Right cardiac atrium (tissue), 5 donors: ENCODE measurements around the gene IPO11. TPM values are rescaled to one million over a fixed set of nuclear protein-coding genes. Genes with fewer than 3 reads are reported as not detected.
"Not testable (repeated sequence)": the region's sequence is repeated elsewhere in the genome, so short reads cannot be mapped to it uniquely, and the experiment has no call there.

Source experiments
- ATAC-seq, 2 donors: fragments of 200-7000 bp; cut with Tn5 transposase; one replicate each; pipeline versions ENCODE4 v1.8.0 to v1.9.1; 2020; ENCODE audit warnings: moderate library complexity in 2 of 2, mild to moderate bottlenecking in 1 of 2
- DNase-seq, 3 donors: peaks; one replicate each; pipeline ENCODE4 v3.0.0-alpha.2; 2020
- H3K27ac ChIP-seq: one replicate; pipeline ENCODE4 v1.5.1; 2013; ENCODE audit warnings: mild to moderate bottlenecking, low read length, control low read depth, moderate library complexity
- H3K27me3 ChIP-seq: one replicate; pipeline ENCODE4 v1.6.1; 2013; ENCODE audit not compliant: control insufficient read depth, insufficient read depth
- H3K4me1 ChIP-seq: one replicate; pipeline ENCODE4 v1.6.1; 2013; ENCODE audit warnings: low read length; ENCODE audit not compliant: control insufficient read depth, insufficient read depth
- H3K4me3 ChIP-seq: one replicate; pipeline ENCODE4 v1.5.1; 2013; ENCODE audit warnings: low read length, control low read depth
- H3K9me3 ChIP-seq: one replicate; pipeline ENCODE4 v1.6.1; 2013; ENCODE audit warnings: low read length; ENCODE audit not compliant: control insufficient read depth
- WGBS: extraction: QIAGEN DNeasy Blood & Tissue Kit; methylation state at CpG from one replicate; pipeline ENCODE4 v1.1.7; 2013; 5-methylcytosine and 5-hydroxymethylcytosine counted together
- intact Hi-C, 4 donors: fragments of 100-400 bp; cut with DNase I; formaldehyde crosslinking; loops; one replicate each; pipeline versions ENCODE4 v1.11.0 to v1.14.0; 2022 to 2023
- polyA plus RNA-seq: library from polyadenylated mRNA; stranded (reverse); fragments of 200-250 nt; gene quantifications from one replicate; pipeline ENCODE4 v1.2.3, GENCODE V29; 2013
- total RNA-seq, 4 donors: library from RNA; stranded (reverse); fragmentation: NEBNext Ultra II Directional; extraction: Animal tissue kit (Norgen Biotek cat#: 25700); gene quantifications; one replicate each; pipeline ENCODE4 v1.2.1, GENCODE V29; 2021
- donor health status: healthy with polysubstance abuse.
- donor health status: DM: no; HTN: yes; CAD: no.
- donor health status: DM: no; HTN: no; CAD: no.
- donor health status: DM: no; HTN: yes; CAD: no; lungs with severe emphysema.
- donor health status: DM: yes; HTN: yes; CAD: no.

The IPO11 gene
- total and polyA plus RNA-seq, 5 donors = 10.2 to 37.4 (median 30.3) TPM

GRCh38 chr5:62547945-62548630, 135.5 kb downstream of the IPO11 start:
- H3K27ac ChIP-seq = no peak overlapping the region
- intact Hi-C loops = no loop called here
- no peak for ATAC-seq

GRCh38 chr5:62550103-62550502, 137.5 kb downstream of the IPO11 start:
- WGBS = 96% methylated on average over 2 of the region's 2 CpGs

More at GRCh38 chr5:62547945-62548630, 135.5 kb downstream of the IPO11 start:
- Histone ChIP-seq H3K27me3 (no peaks in the 10 kb centered on the region), H3K4me1 (no peaks in the 10 kb centered on the region), H3K4me3 (no peak overlapping the region), H3K9me3 (no peaks in the 10 kb centered on the region)
- no peak for DNase-seq
- 69% methylated on average over 3 of the region's 3 CpGs for WGBS

GRCh38 chr5:62555930-62556329, 143.4 kb downstream of the IPO11 start:
- H3K9me3 ChIP-seq = no peaks in the 10 kb centered on the region
- H3K27ac ChIP-seq = no peak overlapping the region
- H3K27me3 ChIP-seq = no peaks in the 10 kb centered on the region
- intact Hi-C loops = no loop called here
- DNase-seq (no peak), ATAC-seq (no peak)
- H3K4me3 ChIP-seq = no peak overlapping the region
- H3K4me1 ChIP-seq = no peaks in the 10 kb centered on the region

More at GRCh38 chr5:62550103-62550502, 137.5 kb downstream of the IPO11 start:
- no peak overlapping the region for H3K4me3 ChIP-seq
- intact Hi-C loops = no loop called here
- H3K4me1 ChIP-seq = no peaks in the 10 kb centered on the region
- DNase-seq (no peak), ATAC-seq (no peak)
- H3K9me3 ChIP-seq = no peaks in the 10 kb centered on the region
- H3K27me3 ChIP-seq = no peaks in the 10 kb centered on the region
- no peak overlapping the region for H3K27ac ChIP-seq

- H3K4me3 ChIP-seq = no peak overlapping the region
- H3K4me1 ChIP-seq = no peaks in the 10 kb centered on the region
- H3K9me3 ChIP-seq = no peaks in the 10 kb centered on the region
- ATAC-seq (no peak), DNase-seq (no peak)
- no peaks in the 10 kb centered on the region for H3K27me3 ChIP-seq
- 96% methylated on average over 3 of the region's 3 CpGs for WGBS
- intact Hi-C loops = no loop called here
- H3K27ac ChIP-seq = no peak overlapping the region
Observed at GRCh38 chr5:62558941-62559340, 146.4 kb downstream of the IPO11 start.

GRCh38 chr5:62560786-62561185, 148.2 kb downstream of the IPO11 start:
- Histone ChIP-seq H3K4me1 (no peaks in the 10 kb centered on the region), H3K27me3 (no peaks in the 10 kb centered on the region), H3K4me3 (no peak overlapping the region), H3K9me3 (no peaks in the 10 kb centered on the region), H3K27ac (no peak overlapping the region)
- ATAC-seq (no peak), DNase-seq (no peak)
- intact Hi-C loops = no loop called here
- 97% methylated on average over 1 of the region's 1 CpG for WGBS

- Histone ChIP-seq H3K27me3 (no peaks in the 10 kb centered on the region), H3K4me3 (no peak overlapping the region), H3K9me3 (no peaks in the 10 kb centered on the region), H3K4me1 (no peaks in the 10 kb centered on the region), H3K27ac (no peak overlapping the region)
- intact Hi-C loops = no loop called here
- no peak for DNase-seq
- WGBS = 95% methylated on average over 1 of the region's 1 CpG
- ATAC-seq = no peak
Observed at GRCh38 chr5:62561896-62562295, 149.3 kb downstream of the IPO11 start.

GRCh38 chr5:62562867-62563266, 150.3 kb downstream of the IPO11 start:
- Histone ChIP-seq H3K4me1 (no peaks in the 10 kb centered on the region), H3K27me3 (no peaks in the 10 kb centered on the region), H3K4me3 (no peak overlapping the region), H3K27ac (no peak overlapping the region), H3K9me3 (no peaks in the 10 kb centered on the region)
- ATAC-seq (no peak), DNase-seq (no peak)
- 89% methylated on average over 1 of the region's 1 CpG for WGBS
- intact Hi-C loops = no loop called here

- WGBS = 64% methylated on average over 2 of the region's 2 CpGs
- no peaks in the 10 kb centered on the region for H3K9me3 ChIP-seq
- DNase-seq = no peak
- H3K27me3 ChIP-seq = no peaks in the 10 kb centered on the region
- ATAC-seq = no peak
- no peaks in the 10 kb centered on the region for H3K4me1 ChIP-seq
- no peak overlapping the region for H3K27ac ChIP-seq
- no peak overlapping the region for H3K4me3 ChIP-seq
- intact Hi-C loops = no loop called here
Observed at GRCh38 chr5:62564101-62564500, 151.5 kb downstream of the IPO11 start.

GRCh38 chr5:62565740-62566139, 153.2 kb downstream of the IPO11 start:
- DNase-seq, H3K4me3 ChIP-seq, ATAC-seq, H3K4me1 ChIP-seq, H3K27me3 ChIP-seq, H3K27ac ChIP-seq, H3K9me3 ChIP-seq, intact Hi-C loops: not testable (repeated sequence)
- 77% methylated on average over 3 of the region's 3 CpGs for WGBS

- no peaks in the 10 kb centered on the region for H3K4me1 ChIP-seq
- intact Hi-C loops = no loop called here
- ATAC-seq (no peak), DNase-seq (no peak)
- WGBS = 97% methylated on average over 4 of the region's 4 CpGs
- H3K27ac ChIP-seq = no peak overlapping the region
- no peak overlapping the region for H3K4me3 ChIP-seq
- H3K9me3 ChIP-seq = no peaks in the 10 kb centered on the region
- no peaks in the 10 kb centered on the region for H3K27me3 ChIP-seq
Observed at GRCh38 chr5:62568143-62568542, 155.6 kb downstream of the IPO11 start.

- intact Hi-C loops = no loop called here
- ATAC-seq (no peak), DNase-seq (no peak)
- Histone ChIP-seq H3K9me3 (no peaks in the 10 kb centered on the region), H3K27ac (no peak overlapping the region), H3K27me3 (no peaks in the 10 kb centered on the region), H3K4me1 (no peaks in the 10 kb centered on the region), H3K4me3 (no peak overlapping the region)
- WGBS = 97% methylated on average over 2 of the region's 2 CpGs
Observed at GRCh38 chr5:62568800-62569432, 156.4 kb downstream of the IPO11 start.
